Umbilical cord (tissue), 2 donors: ENCODE measurements around the gene PRDX1. TPM values are rescaled to one million over a fixed set of nuclear protein-coding genes. Genes with fewer than 3 reads are reported as not detected.

Experiments
- DNase-seq: peaks from one replicate; pipeline ENCODE4 v3.0.0-alpha.2; 2015; ENCODE audit warnings: low spot score
- total RNA-seq: library from RNA; depleted of rRNA; stranded (reverse); fragments of >200 nt; gene quantifications from one replicate; pipeline ENCODE4 v1.2.3, GENCODE V29; 2014; ENCODE audit warnings: low replicate concordance; ENCODE audit not compliant: insufficient read depth

PRDX1 gene
- 181 TPM for total RNA-seq

DNA sequence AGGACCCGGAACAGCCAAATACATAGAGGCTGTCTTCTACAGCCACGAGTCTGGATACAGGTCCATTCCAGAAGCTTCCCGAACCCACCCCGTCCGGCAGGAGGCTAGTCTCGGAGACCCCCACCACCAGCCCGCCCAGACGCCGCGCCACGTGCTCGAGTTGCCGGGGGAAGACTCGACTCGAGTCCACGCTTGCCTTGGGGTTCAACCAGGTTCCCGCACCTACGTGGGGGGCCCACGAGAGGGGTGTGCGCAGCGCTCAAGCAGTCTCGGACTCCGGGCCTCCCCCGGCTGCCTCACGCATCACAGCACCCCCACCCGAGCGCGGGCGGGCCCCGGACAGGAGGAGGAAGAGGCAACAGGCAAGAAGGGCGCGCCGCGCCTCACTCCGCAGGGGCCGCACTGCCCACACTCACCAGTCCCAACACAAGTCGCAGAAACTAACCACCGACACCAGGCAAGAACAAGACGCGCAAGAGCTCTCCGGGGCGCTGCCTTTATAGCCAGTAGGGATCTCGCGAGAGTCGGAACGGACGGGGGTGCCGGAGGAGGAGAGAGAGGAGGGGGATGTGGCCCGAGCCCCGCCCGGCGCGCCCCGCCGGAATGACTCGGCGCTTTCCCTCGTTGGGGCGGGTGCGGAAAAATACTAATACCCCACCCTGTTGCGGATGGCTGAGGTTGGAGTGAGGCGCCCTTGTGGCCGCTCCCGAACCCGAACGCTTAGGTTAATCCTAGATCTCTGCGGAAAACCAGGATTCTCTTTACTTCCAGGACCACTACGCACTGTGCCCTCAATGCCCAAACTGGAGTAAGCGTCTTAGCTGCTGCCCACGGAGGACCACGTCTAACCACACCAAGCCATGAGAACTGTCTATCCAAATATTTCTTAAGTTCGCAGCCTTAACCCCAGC lies at the start of gene PRDX1:
Gene PRDX1, minus strand, starts transcription at position 472 of the 911 bp plus-strand sequence. CDS start 2,841 bp downstream, outside the sequence.
- DNase-seq = peak; percentile 98

DNA sequence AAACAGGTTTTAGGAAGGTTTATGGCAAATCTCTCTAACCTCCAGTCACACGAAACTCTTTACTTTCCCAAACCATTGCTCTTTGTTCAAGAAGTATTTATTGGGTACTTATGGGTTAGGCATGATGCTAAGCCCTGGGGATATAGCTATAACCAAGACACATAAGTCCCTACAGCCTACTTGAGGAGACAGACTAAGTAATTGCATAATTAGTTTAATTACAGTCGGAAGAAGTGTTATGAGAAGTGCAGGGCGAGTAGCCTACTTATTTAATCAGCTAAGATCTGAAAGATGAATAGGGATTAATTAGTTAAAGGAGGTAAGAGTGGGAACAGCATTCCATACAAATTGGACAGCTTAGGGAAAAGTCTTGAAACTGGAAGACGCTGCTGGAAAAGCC lies 48.9 kb upstream of the PRDX1 start:
- DNase-seq = no peak

DNA sequence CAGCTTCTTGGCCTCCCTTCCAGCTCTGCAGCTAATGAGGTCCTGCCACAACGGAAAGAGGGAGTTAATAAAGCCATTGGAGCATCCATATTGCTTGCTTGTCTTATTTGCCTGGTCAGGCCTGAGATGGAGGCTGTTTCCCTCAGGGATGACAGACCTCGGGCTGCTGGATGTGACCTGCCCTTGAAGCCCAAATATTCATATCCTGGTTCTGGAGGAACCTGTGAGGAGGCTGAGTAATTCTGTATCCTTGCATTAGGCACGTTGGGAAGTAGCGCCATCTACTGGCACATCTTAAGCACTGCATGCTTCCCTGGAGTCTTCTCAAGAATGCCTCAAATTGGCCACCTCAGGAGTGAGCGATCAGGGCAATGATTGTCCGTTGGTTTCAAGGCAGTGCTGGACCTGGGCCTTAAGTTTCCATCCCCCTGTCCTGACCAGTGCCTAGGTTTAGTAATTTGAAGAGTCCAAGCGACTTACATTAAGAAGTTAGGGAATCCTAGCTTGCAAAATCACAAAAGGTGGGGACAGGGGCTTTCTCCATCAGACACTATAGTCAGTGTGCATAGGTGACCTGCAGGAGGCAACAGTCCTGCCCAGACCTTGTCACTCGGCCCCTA lies 48.4 kb upstream of the PRDX1 start:
- peak; percentile 80 for DNase-seq

DNA sequence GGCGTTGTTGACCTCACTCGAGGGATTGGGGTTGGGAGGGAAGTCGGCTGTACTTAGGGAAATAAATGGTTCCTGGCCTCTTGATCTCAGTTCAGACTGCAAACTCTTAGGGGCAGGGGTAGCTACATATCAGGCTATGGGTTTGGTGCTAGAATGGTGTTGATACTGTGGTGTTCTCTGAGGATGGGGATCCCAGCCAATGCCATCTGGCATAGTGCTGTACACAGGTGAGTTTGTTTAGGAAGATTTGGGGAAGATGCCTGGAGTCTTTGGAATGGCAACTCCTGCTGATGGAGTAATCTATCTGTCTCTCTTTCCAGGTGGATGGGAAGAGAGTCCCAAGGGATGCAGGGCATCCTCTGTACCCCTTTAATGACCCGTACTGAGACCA lies 47.9 kb upstream of the PRDX1 start:
- no peak for DNase-seq

DNA sequence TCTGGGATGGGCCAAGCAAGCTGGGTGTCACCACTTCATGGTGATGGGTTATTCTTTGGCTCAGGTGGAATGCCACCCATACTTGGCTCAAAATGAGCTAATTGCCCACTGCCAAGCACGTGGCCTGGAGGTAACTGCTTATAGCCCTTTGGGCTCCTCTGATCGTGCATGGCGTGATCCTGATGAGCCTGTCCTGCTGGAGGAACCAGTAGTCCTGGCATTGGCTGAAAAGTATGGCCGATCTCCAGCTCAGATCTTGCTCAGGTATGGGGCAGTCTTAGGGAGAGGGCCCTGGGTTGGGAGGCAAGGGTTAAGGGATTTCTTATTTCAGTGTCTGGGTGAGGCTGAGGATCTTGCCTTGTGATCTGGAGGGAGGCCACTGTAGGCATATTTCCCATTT lies 46.7 kb upstream of the PRDX1 start:
- no peak for DNase-seq

GRCh38 chr1:45567911-45568310 lies 46.2 kb upstream of the PRDX1 start:
- DNase-seq = no peak

DNA sequence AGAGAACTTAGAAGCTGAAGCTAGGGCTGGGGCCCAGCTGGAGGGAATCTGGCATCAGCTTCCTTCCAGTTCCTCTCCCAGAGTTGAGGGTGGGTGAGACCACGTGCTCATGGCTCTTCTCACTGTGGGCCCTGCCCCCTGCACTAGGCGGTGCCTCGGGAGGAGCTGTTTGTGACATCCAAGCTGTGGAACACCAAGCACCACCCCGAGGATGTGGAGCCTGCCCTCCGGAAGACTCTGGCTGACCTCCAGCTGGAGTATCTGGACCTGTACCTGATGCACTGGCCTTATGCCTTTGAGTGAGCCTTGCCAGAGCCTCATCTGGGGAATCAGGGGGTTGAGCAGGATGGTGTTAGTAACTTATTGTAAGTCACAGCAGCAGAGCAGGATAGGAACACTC lies 45.0 kb upstream of the PRDX1 start:
- peak; percentile 93 for DNase-seq

DNA sequence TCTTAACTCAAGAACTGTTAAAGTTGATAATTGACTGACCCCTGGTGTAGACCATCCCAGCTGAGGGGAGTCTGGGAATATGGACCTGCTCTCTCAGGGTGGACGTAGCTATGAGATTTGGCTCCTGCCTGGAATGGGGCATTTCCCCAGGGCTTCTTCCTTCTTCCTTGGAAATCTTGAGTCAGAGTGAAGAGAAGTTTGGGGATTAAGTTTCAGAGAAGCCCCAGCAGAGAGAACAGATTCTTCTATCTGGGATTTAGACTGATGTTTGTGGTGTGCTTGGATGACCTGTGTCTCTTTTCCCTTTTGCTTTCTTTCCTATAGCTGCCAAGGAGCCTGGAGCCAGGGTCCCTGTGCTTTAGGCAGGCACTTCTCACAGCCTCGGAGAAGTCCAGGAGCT lies 42.2 kb upstream of the PRDX1 start:
- DNase-seq = peak; percentile 30

DNA sequence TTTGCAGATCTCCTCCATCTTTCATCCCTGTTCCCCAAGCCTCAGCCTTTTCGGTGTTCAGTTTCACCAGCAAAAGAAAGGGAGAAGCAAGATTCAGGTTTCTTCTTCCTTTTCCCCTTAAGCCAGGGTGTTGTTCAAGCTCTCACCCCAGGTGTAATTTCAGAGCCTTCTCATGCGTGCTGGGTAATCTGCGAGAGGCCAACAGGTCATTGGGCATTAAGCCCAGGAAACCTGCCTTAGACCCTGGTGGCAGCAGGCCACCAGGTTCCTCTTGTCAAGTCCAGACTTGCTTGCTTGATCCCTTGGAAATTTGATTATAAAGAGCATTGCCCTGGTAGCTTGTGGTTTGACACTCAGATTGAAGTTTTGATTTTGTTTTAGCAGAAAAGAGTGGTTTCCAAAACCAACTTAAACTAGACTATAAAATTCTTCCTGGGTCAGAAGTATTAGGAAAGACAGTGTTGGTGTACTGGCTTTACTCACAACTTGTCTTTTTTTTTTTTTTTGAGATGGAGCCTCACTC lies 35.8 kb upstream of the PRDX1 start:
- DNase-seq = peak; percentile 31

- DNase-seq = no peak
Observed at GRCh38 chr1:45554198-45554597, 32.5 kb upstream of the PRDX1 start.

- peak; percentile 36 for DNase-seq
Observed at GRCh38 chr1:45552331-45552730, 30.6 kb upstream of the PRDX1 start.

DNA sequence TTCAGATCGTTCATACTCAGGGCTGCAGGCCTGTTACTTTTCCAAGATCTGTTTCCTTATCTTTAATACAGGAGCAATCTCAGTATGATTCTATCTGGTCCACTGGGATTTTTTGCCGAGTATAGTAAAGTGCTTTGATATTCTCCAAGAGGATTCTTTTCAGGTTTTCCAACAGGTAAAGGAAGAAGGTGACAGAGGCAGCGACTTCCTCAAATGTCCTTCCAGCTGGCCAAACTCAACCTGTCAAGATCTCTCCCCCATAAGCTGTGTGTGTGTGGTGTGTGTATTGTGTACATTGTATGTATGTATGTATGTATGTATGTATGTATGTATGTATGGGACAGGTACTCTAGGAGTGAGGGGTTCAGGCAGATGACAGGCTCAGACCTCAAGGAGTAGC lies 30.0 kb upstream of the PRDX1 start:
- DNase-seq = no peak

DNA sequence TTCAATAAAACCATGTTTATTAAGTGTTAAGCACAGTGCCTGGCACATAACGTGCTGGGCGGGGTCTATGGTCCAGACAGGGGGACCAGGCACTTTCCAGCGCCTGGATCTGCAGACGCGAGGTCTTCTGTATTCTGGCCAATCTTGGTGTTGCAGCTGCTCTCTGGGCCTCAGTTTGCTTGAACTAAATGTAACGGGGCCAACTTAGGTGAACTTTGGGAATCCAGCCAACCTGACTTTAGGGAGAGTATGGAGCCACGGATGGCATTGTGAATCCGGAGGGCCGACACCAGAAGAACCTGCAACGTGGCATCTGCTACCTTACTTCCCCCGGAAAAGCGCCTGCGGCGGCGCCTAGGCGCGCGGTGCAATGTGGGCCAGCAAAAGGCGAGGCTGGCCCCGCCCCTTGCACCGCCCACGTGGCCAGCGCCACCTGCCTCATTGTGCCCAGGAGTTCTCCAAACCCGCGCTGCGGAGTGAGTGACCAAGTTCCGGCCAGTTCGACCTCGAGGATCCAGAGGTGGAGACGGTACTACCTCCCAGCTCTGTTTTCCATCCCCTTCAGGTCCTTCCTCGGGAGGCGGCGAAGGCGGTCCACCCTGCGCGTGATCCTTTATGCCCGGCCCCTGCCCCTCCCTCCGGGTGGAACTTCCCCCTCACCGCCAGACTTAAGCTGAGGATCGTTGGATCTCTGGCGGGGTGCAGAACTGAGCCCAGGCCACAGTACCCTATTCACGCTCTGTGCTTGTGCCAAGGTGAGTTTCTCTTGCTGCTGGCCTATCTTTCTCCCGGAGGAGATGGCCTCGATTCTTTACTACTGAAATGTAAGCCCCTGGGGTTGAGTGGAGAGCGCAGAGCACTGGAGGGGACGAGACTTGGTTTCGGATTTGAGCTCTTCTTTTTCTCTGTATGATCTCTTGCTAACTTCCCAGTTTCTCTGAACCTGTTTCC lies 29.0 kb upstream of the PRDX1 start, which contains the start of gene AKR1A1:
Gene AKR1A1, plus strand, starts transcription at position 426 of the 951 bp plus-strand sequence. CDS start 10,969 bp downstream, outside the sequence.
- peak; percentile 94 for DNase-seq

DNA sequence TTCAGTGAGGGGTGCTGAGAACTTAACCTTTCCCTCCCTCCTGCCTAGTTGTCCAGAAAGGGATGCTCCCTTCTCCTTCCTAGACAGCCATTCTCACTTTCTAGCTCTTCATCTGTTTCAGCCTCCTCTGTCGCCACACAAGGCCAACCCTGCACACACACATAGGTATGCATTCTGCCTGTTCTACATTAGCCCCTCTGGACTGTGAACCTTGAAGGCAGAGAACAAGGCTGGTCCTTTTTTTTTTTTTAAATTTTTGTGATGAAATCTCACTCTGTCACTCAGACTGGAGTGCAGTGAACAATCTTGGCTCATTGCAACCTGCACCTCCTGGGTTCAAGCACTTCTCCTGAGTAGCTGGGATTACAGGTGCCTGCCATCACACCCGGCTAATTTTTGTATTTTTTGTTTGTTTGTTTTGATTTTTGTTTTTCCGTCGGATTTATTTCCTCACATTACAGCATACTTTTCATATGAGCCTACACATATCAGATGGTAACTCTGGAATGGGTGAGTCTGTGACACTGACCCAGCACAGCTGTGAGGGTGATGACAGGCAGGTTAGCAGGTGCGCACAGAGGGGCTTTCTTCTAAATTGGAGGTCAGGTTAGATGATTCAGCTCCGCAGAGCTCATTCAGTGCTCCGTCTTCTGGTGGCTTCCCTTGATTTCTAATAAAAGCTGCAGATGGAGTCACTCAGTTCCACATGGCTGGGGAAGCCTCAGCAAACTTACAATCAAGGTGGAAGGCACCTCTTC lies 24.0 kb upstream of the PRDX1 start:
- no peak for DNase-seq

DNA sequence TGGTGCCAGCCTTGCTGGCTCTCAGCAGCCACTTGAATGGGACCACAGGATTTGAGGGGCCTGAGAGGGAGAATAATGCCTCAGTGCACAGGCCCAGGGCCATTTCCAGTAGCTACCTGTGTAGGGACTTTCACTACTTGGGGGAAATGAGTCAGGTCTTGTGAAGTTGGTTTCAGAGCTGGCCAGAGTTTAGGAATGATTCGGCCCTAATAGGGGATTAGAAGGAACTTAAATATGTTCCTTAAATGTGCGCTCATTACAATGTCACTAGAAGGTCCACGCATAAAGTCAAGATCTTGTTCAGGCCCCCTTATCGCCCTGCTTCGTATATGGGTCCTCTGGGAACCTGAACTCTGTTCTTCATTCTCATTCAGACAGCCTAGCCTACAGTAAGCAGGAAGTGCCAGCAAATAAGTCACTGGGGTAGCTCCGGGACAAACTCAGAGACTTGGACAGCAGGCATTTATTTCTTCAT lies 23.4 kb upstream of the PRDX1 start:
- DNase-seq = no peak

DNA sequence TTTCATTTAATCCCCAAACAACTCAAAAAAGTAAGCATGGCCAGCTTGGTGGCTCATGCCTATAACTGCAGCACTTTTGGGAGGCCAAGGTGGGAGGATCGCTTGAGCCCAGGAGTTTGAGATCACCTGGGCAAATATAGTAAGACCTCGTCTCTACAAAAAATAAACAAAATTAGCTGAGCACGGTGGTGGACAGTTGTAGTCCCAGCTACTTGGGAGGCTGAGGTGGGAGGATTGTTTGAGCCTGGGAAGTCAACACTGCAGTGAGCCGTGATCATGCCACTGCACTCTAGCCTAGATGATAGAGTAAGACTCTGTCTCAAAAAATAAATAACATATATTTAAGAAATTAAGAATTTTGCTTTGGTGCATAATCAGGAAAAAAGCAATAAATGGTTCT lies 22.8 kb upstream of the PRDX1 start:
- no peak for DNase-seq

DNA sequence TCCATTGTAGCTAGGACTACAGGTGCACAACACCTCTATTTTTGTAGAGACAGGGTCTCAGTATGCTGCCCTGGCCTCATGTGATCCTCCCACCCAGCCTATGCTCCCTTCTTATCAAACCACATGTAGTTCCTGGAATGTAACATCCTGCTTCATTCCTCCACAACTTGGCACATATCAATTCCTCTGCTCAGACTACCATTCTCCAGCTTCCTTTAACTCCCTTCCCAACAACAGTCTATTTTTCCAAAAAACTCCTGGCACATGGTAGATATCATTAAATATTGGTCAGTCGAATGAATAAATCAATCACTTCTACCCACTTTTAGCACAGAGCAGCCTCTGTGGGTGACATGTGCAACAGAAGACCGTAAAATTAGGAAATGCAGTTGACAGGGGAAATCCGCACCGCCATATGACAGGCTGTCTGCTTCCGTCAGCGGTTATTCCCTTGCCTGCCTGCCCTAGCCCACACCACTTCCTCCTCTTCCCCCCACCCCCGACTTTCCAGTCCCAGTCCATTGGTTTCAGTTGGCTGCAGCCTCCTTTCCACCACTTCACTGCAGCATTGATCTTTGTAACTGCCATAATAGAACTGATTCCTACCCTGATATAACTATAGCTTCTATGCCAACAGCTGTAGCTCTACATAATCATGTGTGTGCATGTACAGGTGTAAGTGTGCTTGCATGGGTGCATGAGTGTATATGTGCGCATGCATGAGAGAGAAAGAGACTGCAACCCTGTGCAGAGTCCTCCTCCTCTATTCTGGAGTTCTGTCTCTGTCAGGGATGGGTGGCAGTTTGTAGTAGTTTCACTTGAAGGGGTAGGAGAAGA lies 22.1 kb upstream of the PRDX1 start:
- DNase-seq = peak; percentile 69

DNA sequence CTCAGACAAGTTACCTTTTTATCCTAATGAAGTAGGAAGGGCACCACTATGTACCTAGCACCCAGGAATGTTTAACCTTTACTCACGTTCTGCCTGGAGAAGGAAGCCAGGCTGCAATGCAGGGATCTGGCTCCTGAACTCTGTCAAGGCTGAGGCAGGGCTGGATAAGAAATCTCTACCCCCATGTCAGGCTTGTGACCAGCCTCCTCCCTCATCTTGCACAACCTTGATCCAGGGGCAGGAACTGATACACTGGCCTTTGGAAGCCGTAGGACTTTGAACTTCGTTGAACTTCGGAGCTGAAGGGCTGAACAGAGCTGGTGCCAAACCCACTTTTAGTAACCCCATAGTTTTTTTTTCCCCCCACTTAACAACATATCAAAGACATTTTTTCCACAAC lies 20.9 kb upstream of the PRDX1 start:
- DNase-seq = no peak

GRCh38 chr1:45541193-45541592 lies 19.5 kb upstream of the PRDX1 start:
- DNase-seq = no peak

DNA sequence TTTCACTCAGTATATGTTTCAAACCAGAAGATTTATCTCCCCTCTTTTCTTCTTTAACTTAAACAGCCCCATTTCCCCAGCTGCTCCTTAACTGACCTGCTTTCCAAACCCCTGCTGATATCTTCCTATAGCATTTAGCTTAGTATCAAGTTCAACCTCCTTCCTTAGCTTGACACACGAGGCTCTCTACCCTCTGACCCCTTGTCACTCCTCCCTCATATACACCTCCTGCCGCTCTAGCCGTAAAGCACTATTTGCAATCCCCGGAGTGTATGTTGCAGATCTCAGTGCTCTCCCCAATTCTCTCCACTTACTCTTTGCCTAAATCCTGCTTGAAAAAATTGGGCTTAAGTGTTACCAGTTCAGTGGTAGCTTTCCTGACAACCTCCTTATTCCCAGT lies 15.2 kb upstream of the PRDX1 start:
- DNase-seq = no peak
